ENCODE results near the gene TPX2. TPM values are rescaled to one million over a fixed set of nuclear protein-coding genes. Genes with fewer than 3 reads are reported as not detected.

Gene TPX2
- polyA plus RNA-seq, 2 of the 4 experiments (the other 2 are of a cell fraction): 92.9 TPM

GRCh38 chr20:31723319-31724078, 15.6 kb upstream of the TPX2 start:
- POLR2A ChIA-PET: interaction anchor here (0.5 to 5.5 kb wide), 25 partner anchors 11 to 316 kb away, joined by 3 to 90 read pairs (median 5); partner anchors contain the start of genes ID1 and TPX2
- ATAC-seq: peak; percentile 84 to 88
- 0% methylated on average over 17 of the region's 77 CpGs for WGBS (ENCODE audit: missing lambda C conversion rate)
- TF ChIP-seq TP53 (CRISPR knock-in tag; IDR thresholded peaks at IDR 0.05) (no peak; the same call in 1 of the 2 replicates), E2F6 (IDR thresholded peaks at IDR 0.05; ENCODE audit: borderline replicate concordance, low read depth) (0 out of 2 replicates have a peak, but pooled peaks have one; percentile 24), HOXA7 (CRISPR knock-in tag; IDR thresholded peaks at IDR 0.05) (peak; percentile 45; the same call in 1 of the 2 replicates), HEYL (CRISPR knock-in tag; IDR thresholded peaks at IDR 0.05) (no peak), PHF8 (IDR thresholded peaks at IDR 0.05; ENCODE audit: borderline replicate concordance, low read depth) (peak; percentile 88), PBX3 (IDR thresholded peaks at IDR 0.05) (peak; percentile 97), CHD4 (IDR thresholded peaks at IDR 0.05; ENCODE audit: borderline replicate concordance) (no peak), ZFP36 (IDR thresholded peaks at IDR 0.05; ENCODE audit: borderline replicate concordance, partially characterized antibody) (no peak), EP300 (IDR thresholded peaks at IDR 0.05) (0 out of 5 replicates have a peak, but pooled peaks of 1 of the 2 experiments have one; percentile 15), POLR2AphosphoS2 (conservative IDR thresholded peaks at IDR 0.05; ENCODE audit: low read length) (no peak), JUN (IDR thresholded peaks at IDR 0.05) (peak; percentile 47 to 84; a peak in 4 of 5 replicates), HOXB13 (CRISPR knock-in tag; IDR thresholded peaks at IDR 0.05; ENCODE audit: low read depth) (peak; percentile 86; the same call in 1 of the 2 replicates), REST (IDR thresholded peaks at IDR 0.05) (peak; percentile 51; the same call in 1 of the 2 replicates), SMC3 (IDR thresholded peaks at IDR 0.05) (peak; percentile 97), FOSL2 (IDR thresholded peaks at IDR 0.05) (no peak), FOSL2 (CRISPR knock-in tag; IDR thresholded peaks at IDR 0.05) (peak; percentile 23; the same call in 1 of the 2 replicates), MAX (IDR thresholded peaks at IDR 0.05) (peak; percentile 45; the same call in 1 of the 2 replicates), RCOR1 (IDR thresholded peaks at IDR 0.05; ENCODE audit: low read depth, low read length) (no peak), NR3C1 (IDR thresholded peaks at IDR 0.05) (no peak), FOSB (CRISPR knock-in tag; IDR thresholded peaks at IDR 0.05) (no peak; the same call in 1 of the 2 replicates), NFE2L2 (conservative IDR thresholded peaks at IDR 0.05; ENCODE audit: low read length) (no peak), ZSCAN20 (CRISPR knock-in tag; IDR thresholded peaks at IDR 0.05) (no peak), SREBF2 (IDR thresholded peaks at IDR 0.05) (no peak), ZNF302 (CRISPR knock-in tag; IDR thresholded peaks at IDR 0.05) (no peak; the same call in 1 of the 2 replicates), CHD2 (IDR thresholded peaks at IDR 0.05; ENCODE audit: low read length, partially characterized antibody) (no peak), BHLHE40 (IDR thresholded peaks at IDR 0.05; ENCODE audit: low read depth, low read length) (no peak; the same call in 1 of the 2 replicates), MYC (IDR thresholded peaks at IDR 0.05; ENCODE audit: borderline replicate concordance, low read length) (no peak), HOXB5 (CRISPR knock-in tag; IDR thresholded peaks at IDR 0.05) (peak; percentile 89)
- TF ChIP-seq, protein P1, sequence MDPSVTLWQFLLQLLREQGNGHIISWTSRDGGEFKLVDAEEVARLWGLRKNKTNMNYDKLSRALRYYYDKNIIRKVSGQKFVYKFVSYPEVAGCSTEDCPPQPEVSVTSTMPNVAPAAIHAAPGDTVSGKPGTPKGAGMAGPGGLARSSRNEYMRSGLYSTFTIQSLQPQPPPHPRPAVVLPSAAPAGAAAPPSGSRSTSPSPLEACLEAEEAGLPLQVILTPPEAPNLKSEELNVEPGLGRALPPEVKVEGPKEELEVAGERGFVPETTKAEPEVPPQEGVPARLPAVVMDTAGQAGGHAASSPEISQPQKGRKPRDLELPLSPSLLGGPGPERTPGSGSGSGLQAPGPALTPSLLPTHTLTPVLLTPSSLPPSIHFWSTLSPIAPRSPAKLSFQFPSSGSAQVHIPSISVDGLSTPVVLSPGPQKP (IDR thresholded peaks at IDR 0.05; ENCODE audit: low read depth, low read length): peak; percentile 50; the same call in 1 of the 2 replicates
- TF ChIP-seq, protein P2, sequence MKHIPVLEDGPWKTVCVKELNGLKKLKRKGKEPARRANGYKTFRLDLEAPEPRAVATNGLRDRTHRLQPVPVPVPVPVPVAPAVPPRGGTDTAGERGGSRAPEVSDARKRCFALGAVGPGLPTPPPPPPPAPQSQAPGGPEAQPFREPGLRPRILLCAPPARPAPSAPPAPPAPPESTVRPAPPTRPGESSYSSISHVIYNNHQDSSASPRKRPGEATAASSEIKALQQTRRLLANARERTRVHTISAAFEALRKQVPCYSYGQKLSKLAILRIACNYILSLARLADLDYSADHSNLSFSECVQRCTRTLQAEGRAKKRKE (CRISPR knock-in tag; IDR thresholded peaks at IDR 0.05; ENCODE audit: low read depth): 0 out of 2 replicates have a peak, but pooled peaks have one; percentile 69

More at GRCh38 chr20:31723319-31724078, 15.6 kb upstream of the TPX2 start:
- no peaks in the 10 kb centered on the region for H3K9me3 ChIP-seq
- peak overlapping the region; percentile 68 for H3K4me3 ChIP-seq
- CTCF ChIA-PET: interaction anchor here (0.6 to 14.7 kb wide), 38 partner anchors 10 to 930 kb away, joined by 3 to 489 read pairs (median 6); partner anchors contain the start of genes COX4I2, ID1 and TPX2
- peak overlapping the region; percentile 95 to 96 for H3K27ac ChIP-seq
- H3K4me2 ChIP-seq: peak overlapping the region; percentile 80
- peaks cover 10% of the 10 kb centered on the region for H3K4me1 ChIP-seq
- DNase-seq (ENCODE audit: low read depth in 1 of 2, low spot score in 1 of 2): peak; percentile 92 to 99
- no peak for FAIRE-seq
